RWPE1 (cell line): ENCODE results near the gene METTL4.

Source experiments
- CTCF ChIA-PET: fragments of 350-600 bp; sonication (Branson Sonifier 250); formaldehyde crosslinking; extraction: SDS; loops from one replicate; lab custom pipeline; 2021; lab: Yijun Ruan, JAX
- POLR2A ChIA-PET: fragments of 400-600 bp; formaldehyde crosslinking; extraction: SDS; loops from one replicate; lab custom pipeline; 2020; ENCODE audit warnings: antibody characterized with exemption; ENCODE audit not compliant: low non-redundant PET; lab: Yijun Ruan, JAX
- DNase-seq: peaks from one replicate; pipeline ENCODE4 v3.0.0; 2012; ENCODE audit warnings: low spot score
- H3K27ac ChIP-seq: fragments of 450-650 bp; 2 replicates; pipeline ENCODE4 v1.5.1; 2017
- TF ChIP-seq, protein P1 (sequence below): fragments of 450-650 bp; conservative IDR thresholded peaks from 2 replicates; pipeline ENCODE4 v1.5.1; 2017; ENCODE audit warnings: low read depth, mild to moderate bottlenecking

The METTL4 gene, protein sequence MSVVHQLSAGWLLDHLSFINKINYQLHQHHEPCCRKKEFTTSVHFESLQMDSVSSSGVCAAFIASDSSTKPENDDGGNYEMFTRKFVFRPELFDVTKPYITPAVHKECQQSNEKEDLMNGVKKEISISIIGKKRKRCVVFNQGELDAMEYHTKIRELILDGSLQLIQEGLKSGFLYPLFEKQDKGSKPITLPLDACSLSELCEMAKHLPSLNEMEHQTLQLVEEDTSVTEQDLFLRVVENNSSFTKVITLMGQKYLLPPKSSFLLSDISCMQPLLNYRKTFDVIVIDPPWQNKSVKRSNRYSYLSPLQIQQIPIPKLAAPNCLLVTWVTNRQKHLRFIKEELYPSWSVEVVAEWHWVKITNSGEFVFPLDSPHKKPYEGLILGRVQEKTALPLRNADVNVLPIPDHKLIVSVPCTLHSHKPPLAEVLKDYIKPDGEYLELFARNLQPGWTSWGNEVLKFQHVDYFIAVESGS

DNA sequence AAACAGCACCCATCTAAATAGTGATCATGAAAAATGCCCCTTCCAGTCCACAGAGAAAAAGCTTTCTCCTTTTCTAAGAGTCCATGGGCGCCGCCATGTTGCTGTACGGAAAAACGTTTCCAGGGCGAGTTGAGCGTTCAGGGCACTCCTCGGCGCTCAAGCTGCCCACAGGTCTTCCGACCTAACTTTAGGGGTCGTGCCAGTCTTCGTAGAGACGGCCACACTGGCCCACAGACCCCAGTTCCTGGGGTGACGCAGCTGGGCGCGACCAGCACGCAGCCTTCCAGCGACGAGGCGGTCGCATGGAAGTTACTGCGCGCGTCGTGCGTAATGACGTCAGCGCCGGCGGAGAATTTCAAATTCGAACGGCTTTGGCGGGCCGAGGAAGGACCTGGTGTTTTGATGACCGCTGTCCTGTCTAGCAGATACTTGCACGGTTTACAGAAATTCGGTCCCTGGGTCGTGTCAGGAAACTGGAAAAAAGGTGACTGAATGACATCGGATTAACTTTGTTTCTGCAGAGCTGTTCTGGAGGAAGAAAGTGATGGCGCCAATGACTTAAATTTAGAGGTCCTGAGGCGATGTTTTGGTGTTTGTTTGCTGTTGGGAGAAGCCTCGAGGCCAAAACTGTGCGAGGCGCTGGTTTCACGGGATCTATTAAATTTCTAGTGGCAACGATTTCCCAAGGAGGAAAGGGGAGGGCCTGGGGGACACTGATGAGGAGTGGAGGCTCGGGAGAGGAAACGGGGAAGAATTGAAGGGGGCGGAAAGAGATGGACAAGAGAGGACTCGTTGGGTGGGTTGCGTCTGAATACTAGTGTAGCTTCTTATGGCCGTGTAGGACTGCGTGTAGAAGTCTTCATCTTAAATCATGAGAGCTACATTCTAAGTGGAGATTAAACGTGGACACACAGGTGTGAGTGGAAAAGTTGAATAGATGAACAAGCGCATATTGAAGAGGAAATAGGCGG is at the start of gene METTL4, which contains the start of gene NDC80:
Gene METTL4 (minus strand): TSS at position 306 of the 971 bp plus-strand sequence. CDS start 4,289 bp downstream, outside the sequence.
Gene NDC80 (plus strand): TSS at position 358 of the 971 bp plus-strand sequence. CDS start 1,429 bp downstream, outside the sequence.
- DNase-seq: peak; percentile 87
- H3K27ac ChIP-seq: peak within 1 kb of the TSS; percentile 94
- ChIA-PET POLR2A (interaction anchor here (0.5 to 1.4 kb wide), 3 partner anchors 84 to 914 kb away, joined by 3 to 5 read pairs (median 4); partner anchors contain the start of gene SMCHD1), CTCF (interaction anchor here (0.6 to 1.0 kb wide), 5 partner anchors 14 to 723 kb away, joined by 3 to 4 read pairs (median 3); no protein-coding TSS in a partner anchor)
- TF ChIP-seq, protein P1, sequence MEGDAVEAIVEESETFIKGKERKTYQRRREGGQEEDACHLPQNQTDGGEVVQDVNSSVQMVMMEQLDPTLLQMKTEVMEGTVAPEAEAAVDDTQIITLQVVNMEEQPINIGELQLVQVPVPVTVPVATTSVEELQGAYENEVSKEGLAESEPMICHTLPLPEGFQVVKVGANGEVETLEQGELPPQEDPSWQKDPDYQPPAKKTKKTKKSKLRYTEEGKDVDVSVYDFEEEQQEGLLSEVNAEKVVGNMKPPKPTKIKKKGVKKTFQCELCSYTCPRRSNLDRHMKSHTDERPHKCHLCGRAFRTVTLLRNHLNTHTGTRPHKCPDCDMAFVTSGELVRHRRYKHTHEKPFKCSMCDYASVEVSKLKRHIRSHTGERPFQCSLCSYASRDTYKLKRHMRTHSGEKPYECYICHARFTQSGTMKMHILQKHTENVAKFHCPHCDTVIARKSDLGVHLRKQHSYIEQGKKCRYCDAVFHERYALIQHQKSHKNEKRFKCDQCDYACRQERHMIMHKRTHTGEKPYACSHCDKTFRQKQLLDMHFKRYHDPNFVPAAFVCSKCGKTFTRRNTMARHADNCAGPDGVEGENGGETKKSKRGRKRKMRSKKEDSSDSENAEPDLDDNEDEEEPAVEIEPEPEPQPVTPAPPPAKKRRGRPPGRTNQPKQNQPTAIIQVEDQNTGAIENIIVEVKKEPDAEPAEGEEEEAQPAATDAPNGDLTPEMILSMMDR: no peak

DNA sequence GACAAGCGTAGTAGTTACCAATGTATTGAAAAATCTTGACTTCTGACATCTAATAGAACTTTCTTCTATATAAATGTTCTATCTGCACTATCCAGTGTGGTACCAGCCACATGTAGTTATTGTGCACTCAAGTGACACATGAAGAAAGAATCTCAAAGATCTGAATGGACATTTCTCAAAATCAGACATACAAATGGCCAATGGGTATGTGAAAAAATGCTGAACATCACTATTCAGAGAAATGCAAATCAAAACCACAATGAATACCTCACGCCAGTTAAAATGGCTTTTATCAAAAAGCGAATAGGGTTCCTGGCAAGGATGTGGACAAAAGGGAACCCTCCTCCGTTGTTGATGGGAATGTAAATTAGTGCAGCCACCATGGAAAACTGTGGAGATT is 46.7 kb upstream of the METTL4 start:
- no peak overlapping the region for H3K27ac ChIP-seq
- ChIA-PET CTCF (no interaction called here), POLR2A (no interaction called here)
- TF ChIP-seq, protein P1: no peak
- DNase-seq: no peak

DNA sequence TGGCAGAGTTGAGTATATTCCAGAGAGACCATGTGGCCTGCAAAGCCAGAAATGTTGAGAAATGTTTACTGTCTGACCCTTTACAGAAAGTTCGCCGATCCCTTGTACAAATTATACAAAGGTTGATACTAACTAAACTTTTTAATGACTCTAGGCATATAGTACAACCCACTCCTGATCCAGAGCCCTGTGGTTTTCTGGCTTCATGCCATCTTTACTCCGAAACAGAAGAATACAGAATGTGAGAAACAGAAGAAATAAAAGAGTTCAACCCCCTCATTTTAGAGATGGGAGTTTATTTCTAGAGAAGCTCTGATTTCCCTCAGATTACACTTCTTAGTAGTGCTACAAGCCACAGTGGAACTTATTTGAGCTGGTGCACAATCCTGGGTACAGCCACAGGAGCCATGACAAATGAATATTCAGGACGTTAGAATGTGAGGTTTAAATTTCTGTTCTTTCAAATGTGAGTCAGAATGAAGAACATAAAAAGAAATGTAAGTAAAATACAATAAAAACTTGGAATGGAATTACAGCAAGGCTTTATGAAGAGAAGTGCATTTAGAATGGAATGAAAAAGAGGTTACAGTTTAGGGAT is 46.2 kb upstream of the METTL4 start:
- no peak overlapping the region for H3K27ac ChIP-seq
- CTCF ChIA-PET: no interaction called here
- no peak for DNase-seq
- POLR2A ChIA-PET: no interaction called here
- TF ChIP-seq, protein P1: no peak

DNA sequence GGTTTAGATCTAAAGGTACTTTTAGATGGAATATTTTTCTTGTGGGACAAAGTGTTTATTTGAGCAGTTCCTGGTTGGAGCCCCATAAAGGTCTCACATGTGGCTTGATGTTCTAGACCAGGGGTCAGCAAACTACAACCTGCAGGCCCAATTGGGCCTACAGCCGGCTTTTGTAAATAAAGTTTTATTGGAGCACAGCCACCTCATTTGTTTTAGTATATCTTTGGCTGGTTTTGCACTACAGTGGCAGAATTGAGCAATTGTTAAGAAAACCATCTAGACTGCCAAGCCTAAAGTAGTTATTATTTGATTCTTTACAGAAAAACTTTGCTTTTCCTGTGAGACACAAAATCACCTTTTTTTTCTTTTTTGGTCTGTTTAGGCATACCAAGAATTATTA is 41.7 kb upstream of the METTL4 start:
- TF ChIP-seq, protein P1: no peak
- no peak overlapping the region for H3K27ac ChIP-seq
- DNase-seq: no peak
- ChIA-PET CTCF (interaction anchor here (0.7 kb wide), 1 partner anchor 38 kb away, joined by 3 read pairs; no protein-coding TSS in a partner anchor), POLR2A (no interaction called here)

DNA sequence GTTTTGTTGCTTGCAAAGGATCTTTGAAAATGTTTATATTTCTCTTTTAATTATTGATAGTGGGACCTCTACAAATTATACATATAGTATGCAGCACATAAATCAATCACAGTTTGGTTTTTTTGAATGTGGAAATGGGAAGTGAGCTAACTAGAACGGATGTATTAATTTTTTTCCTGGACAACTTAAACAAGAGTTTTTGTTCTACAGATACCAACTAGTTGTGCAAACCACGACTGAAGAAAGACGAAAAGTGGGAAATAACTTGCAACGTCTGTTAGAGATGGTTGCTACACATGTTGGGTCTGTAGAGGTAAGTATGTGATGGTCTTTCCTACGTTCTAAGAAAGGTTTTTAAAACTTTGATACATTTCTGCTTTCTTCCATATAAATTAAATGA is 39.2 kb upstream of the METTL4 start:
- DNase-seq: no peak
- no peak overlapping the region for H3K27ac ChIP-seq
- ChIA-PET POLR2A (no interaction called here), CTCF (no interaction called here)
- TF ChIP-seq, protein P1: no peak
